Hepatocyte (in vitro differentiated cells): ENCODE measurements around the gene RNLS. TPM values are rescaled to one million over a fixed set of nuclear protein-coding genes. Genes with fewer than 3 reads are reported as not detected.

Source experiments
- DNase-seq: peaks from one replicate; pipeline ENCODE4 v3.0.0-alpha.2; 2016; ENCODE audit warnings: low spot score
- H2AFZ ChIP-seq: fragments of 200-600 bp; sonication (generic); 2 replicates; pipeline ENCODE4 v1.6.0; 2016; ENCODE audit warnings: antibody characterized with exemption, mild to moderate bottlenecking
- H3K27ac ChIP-seq: fragments of 200-600 bp; sonication (generic); 2 replicates; pipeline ENCODE4 v1.5.1; 2016; ENCODE audit warnings: mild to moderate bottlenecking
- H3K27me3 ChIP-seq: fragments of 200-600 bp; sonication (generic); 2 replicates; pipeline ENCODE4 v1.6.1; 2016
- H3K36me3 ChIP-seq: fragments of 200-600 bp; sonication (generic); replicated peaks from 2 replicates; pipeline ENCODE4 v1.5.1; 2016; ENCODE audit warnings: low read depth; ENCODE audit not compliant: insufficient read depth
- H3K4me1 ChIP-seq: fragments of 200-600 bp; sonication (generic); 2 replicates; pipeline ENCODE4 v1.5.1; 2016; ENCODE audit warnings: mild to moderate bottlenecking, moderate library complexity; ENCODE audit not compliant: insufficient read depth
- H3K4me2 ChIP-seq: fragments of 200-600 bp; sonication (generic); 2 replicates; pipeline ENCODE4 v1.6.0; 2016
- H3K4me3 ChIP-seq: fragments of 200-600 bp; sonication (generic); 2 replicates; pipeline ENCODE4 v1.5.1; 2016; ENCODE audit warnings: mild to moderate bottlenecking
- H3K79me2 ChIP-seq: fragments of 200-600 bp; sonication (generic); 2 replicates; pipeline ENCODE4 v1.6.0; 2017; ENCODE audit warnings: mild to moderate bottlenecking
- H3K9me2 ChIP-seq: fragments of 200-600 bp; sonication (generic); replicated peaks from 2 replicates; pipeline ENCODE4 v1.6.0; 2017; ENCODE audit warnings: mild to moderate bottlenecking; ENCODE audit not compliant: insufficient read depth
- H3K9me3 ChIP-seq: fragments of 200-600 bp; sonication (generic); 2 replicates; pipeline ENCODE4 v1.5.1; 2016; ENCODE audit warnings: low read depth, mild to moderate bottlenecking
- H4K20me1 ChIP-seq: fragments of 200-600 bp; sonication (generic); 2 replicates; pipeline ENCODE4 v1.6.0; 2016; ENCODE audit warnings: mild to moderate bottlenecking; ENCODE audit not compliant: insufficient read depth, poor library complexity, severe bottlenecking
- CTCF ChIP-seq: fragments of 200-600 bp; sonication (generic); IDR thresholded peaks from 2 replicates; pipeline ENCODE4 v1.5.1; 2016; ENCODE audit warnings: antibody characterized with exemption, mild to moderate bottlenecking; ENCODE audit not compliant: poor library complexity
- EZH2 ChIP-seq: fragments of 200-600 bp; sonication (generic); IDR thresholded peaks from 2 replicates; pipeline ENCODE4 v1.6.1; 2016; ENCODE audit warnings: antibody characterized with exemption, mild to moderate bottlenecking, borderline replicate concordance
- EZH2phosphoT487 ChIP-seq: fragments of 200-600 bp; sonication (generic); IDR thresholded peaks from one replicate; pipeline ENCODE4 v1.6.1; 2018; ENCODE audit warnings: antibody characterized with exemption, mild to moderate bottlenecking, low read depth, moderate library complexity; ENCODE audit not compliant: unreplicated experiment, severe bottlenecking
- WGBS: methylation state at CpG from one replicate; pipeline ENCODE4 v1.1.6; 2016; ENCODE audit warnings: low lambda C conversion rate; ENCODE audit errors: missing lambda C conversion rate; 5-methylcytosine and 5-hydroxymethylcytosine counted together
- polyA plus RNA-seq: library from polyadenylated mRNA; unstranded; fragments of >200 nt; fragmentation: Nextera tagmentation; extraction: Ambion mirVana; gene quantifications from 2 replicates; pipeline ENCODE4 v1.2.1, GENCODE V29; 2016
- total RNA-seq: library from RNA; depleted of rRNA; stranded (reverse); fragments of >200 nt; gene quantifications from 2 replicates; pipeline ENCODE4 v1.2.3, GENCODE V29; 2014

Gene RNLS
- total and polyA plus RNA-seq, 2 experiments from 2014 or later = 12.8 to 14.9 TPM

GRCh38 chr10:88497913-88498312 lies 85.2 kb downstream of the RNLS start:
- Histone ChIP-seq H3K27ac (no peak overlapping the region), H3K9me3 (no peaks in the 10 kb centered on the region)

DNA sequence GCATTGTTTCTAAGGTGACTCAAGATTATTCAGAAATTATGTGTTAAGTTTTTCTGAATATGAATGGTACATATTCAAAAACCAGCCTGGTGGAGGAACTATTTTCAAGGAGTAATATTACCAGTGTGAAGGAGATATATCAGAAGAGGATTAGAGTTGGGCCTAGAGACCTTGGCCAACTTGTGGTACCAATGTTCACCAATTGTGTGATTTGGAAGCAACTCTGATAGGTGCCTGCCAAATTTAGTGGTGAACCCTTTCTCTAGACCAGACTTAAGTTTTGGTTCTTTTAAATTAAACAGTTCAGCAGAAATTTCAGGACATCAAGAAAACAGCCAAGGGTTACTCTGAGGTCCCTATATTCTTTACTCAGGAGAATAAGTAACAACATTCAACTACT lies 88.6 kb downstream of the RNLS start:
- H3K27me3 ChIP-seq = no peaks in the 10 kb centered on the region

More at GRCh38 chr10:88497913-88498312, 85.2 kb downstream of the RNLS start:
- DNase-seq = no peak
- H3K27me3 ChIP-seq = no peaks in the 10 kb centered on the region
- no peak for TF ChIP-seq EZH2phosphoT487
- no peaks in the 10 kb centered on the region for H3K36me3 ChIP-seq
- 93% methylated on average over 1 of the region's 1 CpG for WGBS
- H4K20me1 ChIP-seq = no peaks in the 10 kb centered on the region
- H3K79me2 ChIP-seq = no peaks in the 10 kb centered on the region
- no peak overlapping the region for H3K4me2 ChIP-seq
- H3K4me1 ChIP-seq = peaks cover 8% of the 10 kb centered on the region
- no peaks in the 10 kb centered on the region for H3K9me2 ChIP-seq
- H2AFZ ChIP-seq = no peak overlapping the region
- no peak overlapping the region for H3K4me3 ChIP-seq

GRCh38 chr10:88493691-88494483 lies 89.2 kb downstream of the RNLS start:
- no peak overlapping the region for H3K4me2 ChIP-seq
- DNase-seq = no peak
- 39% methylated on average over 3 of the region's 3 CpGs for WGBS
- no peaks in the 10 kb centered on the region for H3K4me1 ChIP-seq
- no peak for TF ChIP-seq EZH2
- no peak for TF ChIP-seq CTCF
- TF ChIP-seq EZH2phosphoT487 = no peak
- no peak overlapping the region for H3K4me3 ChIP-seq
- no peaks in the 10 kb centered on the region for H4K20me1 ChIP-seq
- H2AFZ ChIP-seq = no peak overlapping the region
- no peak overlapping the region for H3K27ac ChIP-seq
- H3K27me3 ChIP-seq = no peaks in the 10 kb centered on the region
- H3K9me3 ChIP-seq = no peaks in the 10 kb centered on the region
- H3K9me2 ChIP-seq = no peaks in the 10 kb centered on the region
- H3K79me2 ChIP-seq = no peaks in the 10 kb centered on the region
- no peaks in the 10 kb centered on the region for H3K36me3 ChIP-seq

More for the DNA sequence above, 88.6 kb downstream of the RNLS start:
- H4K20me1 ChIP-seq = no peaks in the 10 kb centered on the region
- H3K79me2 ChIP-seq = no peaks in the 10 kb centered on the region
- DNase-seq = no peak
- H2AFZ ChIP-seq = no peak overlapping the region
- no peak overlapping the region for H3K4me2 ChIP-seq
- no peak for TF ChIP-seq EZH2
- TF ChIP-seq EZH2phosphoT487 = no peak
- no peaks in the 10 kb centered on the region for H3K36me3 ChIP-seq
- H3K27ac ChIP-seq = no peak overlapping the region
- H3K4me3 ChIP-seq = no peak overlapping the region
- no peaks in the 10 kb centered on the region for H3K9me3 ChIP-seq
- H3K4me1 ChIP-seq = no peaks in the 10 kb centered on the region
- H3K9me2 ChIP-seq = no peaks in the 10 kb centered on the region

GRCh38 chr10:88491314-88491713 lies 91.8 kb downstream of the RNLS start:
- Histone ChIP-seq H4K20me1 (no peaks in the 10 kb centered on the region), H3K36me3 (no peaks in the 10 kb centered on the region), H2AFZ (no peak overlapping the region), H3K27me3 (no peaks in the 10 kb centered on the region), H3K4me3 (no peak overlapping the region), H3K79me2 (no peaks in the 10 kb centered on the region), H3K4me1 (no peaks in the 10 kb centered on the region), H3K9me2 (no peaks in the 10 kb centered on the region), H3K4me2 (no peak overlapping the region), H3K27ac (no peak overlapping the region), H3K9me3 (no peaks in the 10 kb centered on the region)
- WGBS = 77% methylated on average over 1 of the region's 1 CpG
- TF ChIP-seq EZH2phosphoT487 (no peak), CTCF (no peak), EZH2 (no peak)
- no peak for DNase-seq
